ENCODE data around the gene CSTF2.
"Not testable (repeated sequence)": the region's sequence is repeated elsewhere in the genome, so short reads cannot be mapped to it uniquely, and the experiment has no call there.

Gene CSTF2

GRCh38 chrX:100819837-100820666 is at the start of gene CSTF2:
CSTF2 (plus strand) TSS chrX:100820391; CDS start chrX:100820417, 26 bp downstream.
- peaks cover 19% of the 10 kb centered on the region for H3K36me3 ChIP-seq (ENCODE audit: insufficient read depth, low read length)
- peak within 1 kb of the TSS; percentile 69 for H3K4me3 ChIP-seq (ENCODE audit: low read length)
- no peaks in the 10 kb centered on the region for H3K9me3 ChIP-seq (ENCODE audit: low read length)
- H2AFZ ChIP-seq (ENCODE audit: low read depth, low read length) = peak within 1 kb of the TSS; percentile 65
- H3K27me3 ChIP-seq (ENCODE audit: insufficient read depth, low read length) = peaks cover 18% of the 10 kb centered on the region
- H3K4me1 ChIP-seq (ENCODE audit: insufficient read depth, low read length) = no peaks in the 10 kb centered on the region

GRCh38 chrX:100796371-100796770 is 23.8 kb upstream of the CSTF2 start:
- not testable (repeated sequence) for H3K4me1 ChIP-seq (ENCODE audit: insufficient read depth, low read length); H3K4me3 ChIP-seq (ENCODE audit: low read length); H3K36me3 ChIP-seq (ENCODE audit: insufficient read depth, low read length); H2AFZ ChIP-seq (ENCODE audit: low read depth, low read length); H3K9me3 ChIP-seq (ENCODE audit: low read length); H3K27me3 ChIP-seq (ENCODE audit: insufficient read depth, low read length)

GRCh38 chrX:100797359-100797758 is 22.8 kb upstream of the CSTF2 start:
- H3K9me3 ChIP-seq (ENCODE audit: low read length) = no peaks in the 10 kb centered on the region
- H3K27me3 ChIP-seq (ENCODE audit: insufficient read depth, low read length) = peaks cover 3% of the 10 kb centered on the region
- no peak overlapping the region for H3K4me3 ChIP-seq (ENCODE audit: low read length)
- no peaks in the 10 kb centered on the region for H3K4me1 ChIP-seq (ENCODE audit: insufficient read depth, low read length)
- no peak overlapping the region for H2AFZ ChIP-seq (ENCODE audit: low read depth, low read length)
- no peaks in the 10 kb centered on the region for H3K36me3 ChIP-seq (ENCODE audit: insufficient read depth, low read length)

- H3K36me3 ChIP-seq (ENCODE audit: insufficient read depth, low read length) = no peaks in the 10 kb centered on the region
- no peak overlapping the region for H3K4me3 ChIP-seq (ENCODE audit: low read length)
- peaks cover 3% of the 10 kb centered on the region for H3K27me3 ChIP-seq (ENCODE audit: insufficient read depth, low read length)
- H2AFZ ChIP-seq (ENCODE audit: low read depth, low read length) = no peak overlapping the region
- H3K9me3 ChIP-seq (ENCODE audit: low read length) = no peaks in the 10 kb centered on the region
- H3K4me1 ChIP-seq (ENCODE audit: insufficient read depth, low read length) = no peaks in the 10 kb centered on the region
Measured at GRCh38 chrX:100798484-100799214, 21.5 kb upstream of the CSTF2 start.

GRCh38 chrX:100802843-100803242 is 17.3 kb upstream of the CSTF2 start:
- H3K27me3 ChIP-seq (ENCODE audit: insufficient read depth, low read length) = peaks cover 3% of the 10 kb centered on the region
- H3K4me1 ChIP-seq (ENCODE audit: insufficient read depth, low read length) = no peaks in the 10 kb centered on the region
- H3K9me3 ChIP-seq (ENCODE audit: low read length) = no peaks in the 10 kb centered on the region
- no peak overlapping the region for H2AFZ ChIP-seq (ENCODE audit: low read depth, low read length)
- no peaks in the 10 kb centered on the region for H3K36me3 ChIP-seq (ENCODE audit: insufficient read depth, low read length)
- no peak overlapping the region for H3K4me3 ChIP-seq (ENCODE audit: low read length)

GRCh38 chrX:100804780-100805179 is 15.4 kb upstream of the CSTF2 start:
- peaks cover 3% of the 10 kb centered on the region for H3K27me3 ChIP-seq (ENCODE audit: insufficient read depth, low read length)
- no peaks in the 10 kb centered on the region for H3K9me3 ChIP-seq (ENCODE audit: low read length)
- H3K4me1 ChIP-seq (ENCODE audit: insufficient read depth, low read length) = no peaks in the 10 kb centered on the region
- no peak overlapping the region for H2AFZ ChIP-seq (ENCODE audit: low read depth, low read length)
- H3K36me3 ChIP-seq (ENCODE audit: insufficient read depth, low read length) = no peaks in the 10 kb centered on the region
- H3K4me3 ChIP-seq (ENCODE audit: low read length) = no peak overlapping the region

- H3K27me3 ChIP-seq (ENCODE audit: insufficient read depth, low read length); H3K4me1 ChIP-seq (ENCODE audit: insufficient read depth, low read length); H3K4me3 ChIP-seq (ENCODE audit: low read length); H3K9me3 ChIP-seq (ENCODE audit: low read length); H3K36me3 ChIP-seq (ENCODE audit: insufficient read depth, low read length); H2AFZ ChIP-seq (ENCODE audit: low read depth, low read length): not testable (repeated sequence)
Measured at GRCh38 chrX:100808265-100808664, 11.9 kb upstream of the CSTF2 start.

GRCh38 chrX:100812216-100813158 is 7.7 kb upstream of the CSTF2 start:
- Histone ChIP-seq H3K4me1 (ENCODE audit: insufficient read depth, low read length) (no peaks in the 10 kb centered on the region), H2AFZ (ENCODE audit: low read depth, low read length) (no peak overlapping the region), H3K36me3 (ENCODE audit: insufficient read depth, low read length) (no peaks in the 10 kb centered on the region), H3K27me3 (ENCODE audit: insufficient read depth, low read length) (peaks cover 16% of the 10 kb centered on the region), H3K9me3 (ENCODE audit: low read length) (no peaks in the 10 kb centered on the region), H3K4me3 (ENCODE audit: low read length) (no peak overlapping the region)

- H3K4me3 ChIP-seq (ENCODE audit: low read length) = no peak overlapping the region
- H3K36me3 ChIP-seq (ENCODE audit: insufficient read depth, low read length) = no peaks in the 10 kb centered on the region
- no peak overlapping the region for H2AFZ ChIP-seq (ENCODE audit: low read depth, low read length)
- peaks cover 20% of the 10 kb centered on the region for H3K27me3 ChIP-seq (ENCODE audit: insufficient read depth, low read length)
- H3K4me1 ChIP-seq (ENCODE audit: insufficient read depth, low read length) = no peaks in the 10 kb centered on the region
- no peaks in the 10 kb centered on the region for H3K9me3 ChIP-seq (ENCODE audit: low read length)
Measured at GRCh38 chrX:100817340-100817739, 2.9 kb upstream of the CSTF2 start.

- H3K36me3 ChIP-seq (ENCODE audit: insufficient read depth, low read length) = peaks cover 16% of the 10 kb centered on the region
Measured at GRCh38 chrX:100819534-100819836, 706 bp upstream of the CSTF2 start.

GRCh38 chrX:100829730-100830129 is 9.5 kb downstream of the CSTF2 start:
- peaks cover 70% of the 10 kb centered on the region for H3K36me3 ChIP-seq (ENCODE audit: insufficient read depth, low read length)
- no peaks in the 10 kb centered on the region for H3K4me1 ChIP-seq (ENCODE audit: insufficient read depth, low read length)
- H2AFZ ChIP-seq (ENCODE audit: low read depth, low read length) = no peak overlapping the region
- no peak overlapping the region for H3K4me3 ChIP-seq (ENCODE audit: low read length)
- no peaks in the 10 kb centered on the region for H3K27me3 ChIP-seq (ENCODE audit: insufficient read depth, low read length)
- H3K9me3 ChIP-seq (ENCODE audit: low read length) = no peaks in the 10 kb centered on the region

More at GRCh38 chrX:100819534-100819836, 706 bp upstream of the CSTF2 start:
- Histone ChIP-seq H3K4me1 (ENCODE audit: insufficient read depth, low read length) (no peaks in the 10 kb centered on the region), H3K9me3 (ENCODE audit: low read length) (no peaks in the 10 kb centered on the region), H3K27me3 (ENCODE audit: insufficient read depth, low read length) (peaks cover 18% of the 10 kb centered on the region), H2AFZ (ENCODE audit: low read depth, low read length) (peak overlapping the region; percentile 65), H3K4me3 (ENCODE audit: low read length) (peak overlapping the region; percentile 69)

GRCh38 chrX:100830143-100830542 is 10.0 kb downstream of the CSTF2 start:
- no peak overlapping the region for H3K4me3 ChIP-seq (ENCODE audit: low read length)
- H3K4me1 ChIP-seq (ENCODE audit: insufficient read depth, low read length) = no peaks in the 10 kb centered on the region
- no peak overlapping the region for H2AFZ ChIP-seq (ENCODE audit: low read depth, low read length)
- H3K9me3 ChIP-seq (ENCODE audit: low read length) = no peaks in the 10 kb centered on the region
- peaks cover 69% of the 10 kb centered on the region for H3K36me3 ChIP-seq (ENCODE audit: insufficient read depth, low read length)
- no peaks in the 10 kb centered on the region for H3K27me3 ChIP-seq (ENCODE audit: insufficient read depth, low read length)

- Histone ChIP-seq H3K4me3 (ENCODE audit: low read length) (no peak overlapping the region), H3K4me1 (ENCODE audit: insufficient read depth, low read length) (no peaks in the 10 kb centered on the region), H3K36me3 (ENCODE audit: insufficient read depth, low read length) (peaks cover 68% of the 10 kb centered on the region)
Measured at GRCh38 chrX:100830547-100830946, 10.4 kb downstream of the CSTF2 start.

More at GRCh38 chrX:100830547-100830946, 10.4 kb downstream of the CSTF2 start:
- Histone ChIP-seq H3K9me3 (ENCODE audit: low read length) (no peaks in the 10 kb centered on the region), H2AFZ (ENCODE audit: low read depth, low read length) (no peak overlapping the region), H3K27me3 (ENCODE audit: insufficient read depth, low read length) (no peaks in the 10 kb centered on the region)

Data from neuron (in vitro differentiated cells).